Suppressor macrophage (primary cell): ENCODE measurements around the gene CRACR2B.
A peak's percentile ranks its signal among the peaks of the same experiment; 100 is the strongest.

ENCODE experiments used
- DNase-seq, 4 experiments: peaks; one replicate each; pipeline ENCODE4 v3.0.0-alpha.2; 2020 to 2022

The CRACR2B gene

DNA sequence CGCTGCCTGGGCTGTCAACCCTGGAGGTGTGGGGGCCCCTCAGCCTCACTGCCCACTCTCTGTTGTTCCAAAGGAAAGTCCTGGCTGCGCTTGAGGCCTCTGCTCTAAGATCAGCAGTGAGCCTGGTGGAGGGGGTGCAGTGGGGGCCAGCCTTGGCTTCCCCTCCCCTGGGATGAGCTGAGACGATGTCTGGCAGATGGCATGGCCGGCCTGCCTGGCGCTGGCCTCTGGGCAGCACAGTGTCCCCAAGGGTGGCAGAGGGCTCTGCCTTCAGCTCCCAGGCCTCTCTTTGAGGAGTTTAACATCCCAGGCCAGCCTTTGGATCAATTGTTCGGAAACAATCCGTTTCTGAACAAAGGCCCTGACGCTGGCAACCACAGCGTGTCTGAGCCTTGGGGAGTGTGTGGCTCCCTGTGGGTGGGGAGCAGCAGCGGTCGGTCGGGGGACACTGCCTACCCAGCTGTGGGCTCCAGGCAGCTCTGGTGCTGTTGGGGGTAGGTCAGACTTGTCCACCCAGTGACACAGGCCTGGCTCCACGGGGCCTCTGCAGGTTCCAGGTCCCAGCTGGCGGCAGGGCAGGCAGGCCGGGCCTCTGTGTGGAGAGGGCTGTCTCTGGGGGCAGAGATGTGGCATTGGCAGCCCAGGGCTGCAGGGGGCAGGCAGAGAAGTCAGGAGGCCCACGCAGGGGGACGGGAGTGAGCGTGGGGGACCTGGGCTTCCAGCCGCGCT, 27.0 kb downstream of the CRACR2B start:
- no peak for DNase-seq

GRCh38 chr11:855330-855674, 27.6 kb downstream of the CRACR2B start:
- no peak for DNase-seq

DNA sequence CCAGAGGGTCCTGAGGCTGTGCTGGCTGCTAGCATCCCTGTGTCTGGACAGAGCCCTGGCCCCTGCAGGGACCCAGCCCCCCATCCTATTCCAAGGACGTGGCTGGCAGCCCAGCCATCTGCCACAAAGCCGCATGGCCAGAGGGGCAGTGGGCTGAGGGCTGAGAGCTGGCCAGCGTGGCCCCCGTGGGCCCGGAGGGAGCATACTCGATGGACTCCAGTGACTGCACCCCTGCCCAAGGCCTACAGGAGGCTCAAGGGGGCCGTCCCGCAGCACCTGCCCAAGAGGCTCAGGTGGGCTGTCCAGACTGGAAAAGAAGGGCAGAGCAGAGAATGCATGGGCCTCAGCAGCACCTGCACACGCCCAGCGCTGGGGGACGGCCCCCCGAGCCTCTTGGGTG, 28.1 kb downstream of the CRACR2B start:
- no peak for DNase-seq

- DNase-seq = no peak
These were observed 28.7 kb downstream of the CRACR2B start for GRCh38 chr11:856397-856796.

GRCh38 chr11:858053-858761, 30.5 kb downstream of the CRACR2B start:
- no peak for DNase-seq

- no peak for DNase-seq
These were observed 31.1 kb downstream of the CRACR2B start for GRCh38 chr11:858762-859339.

GRCh38 chr11:859394-860131, 31.8 kb downstream of the CRACR2B start:
- peak in 1 of 4 experiments; percentile 23 for DNase-seq

DNA sequence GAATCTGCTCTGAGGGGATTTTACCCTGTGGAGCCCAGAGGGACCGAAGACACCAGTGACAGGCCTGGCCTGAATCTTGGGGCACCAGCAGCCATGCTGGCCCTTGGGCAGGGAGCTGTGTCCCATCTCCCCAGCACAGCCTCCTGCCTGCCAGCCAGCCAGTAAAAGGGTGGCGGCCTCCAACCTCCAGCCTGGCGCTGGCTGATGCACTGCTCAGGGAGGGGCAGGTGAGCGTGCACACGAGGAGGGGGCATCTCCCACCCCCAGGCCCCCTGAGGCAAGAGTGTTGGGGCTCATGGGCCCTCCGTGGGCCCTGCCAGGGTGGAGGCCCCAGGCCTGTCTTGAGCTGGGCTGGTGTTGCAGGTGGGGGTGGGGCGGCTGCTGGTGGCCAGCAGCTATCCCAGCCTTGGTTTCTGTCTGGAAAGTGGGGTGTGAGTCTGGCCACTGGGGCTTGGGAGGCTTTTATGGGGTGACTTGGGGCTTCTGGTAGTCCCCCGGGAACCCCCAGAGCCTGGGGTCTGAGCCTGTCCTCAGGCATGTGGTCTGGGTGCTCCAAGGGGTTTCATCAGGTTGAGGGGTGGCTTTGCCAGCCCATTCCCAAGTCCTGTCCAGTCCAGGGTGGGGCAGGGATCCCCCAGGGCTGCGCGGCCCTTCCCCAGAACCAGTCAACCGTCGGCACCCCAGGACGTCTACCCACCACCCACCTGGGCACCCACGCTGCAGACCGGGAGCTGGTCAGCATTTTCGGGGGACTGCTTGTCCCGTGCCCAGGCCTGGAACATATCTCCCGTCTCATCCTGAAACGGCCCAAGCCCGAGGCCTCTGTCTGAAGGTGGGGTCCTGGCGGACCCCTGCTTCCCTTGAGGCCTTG, 32.8 kb downstream of the CRACR2B start:
- DNase-seq = no peak

GRCh38 chr11:861105-861479, 33.4 kb downstream of the CRACR2B start:
- no peak for DNase-seq

DNA sequence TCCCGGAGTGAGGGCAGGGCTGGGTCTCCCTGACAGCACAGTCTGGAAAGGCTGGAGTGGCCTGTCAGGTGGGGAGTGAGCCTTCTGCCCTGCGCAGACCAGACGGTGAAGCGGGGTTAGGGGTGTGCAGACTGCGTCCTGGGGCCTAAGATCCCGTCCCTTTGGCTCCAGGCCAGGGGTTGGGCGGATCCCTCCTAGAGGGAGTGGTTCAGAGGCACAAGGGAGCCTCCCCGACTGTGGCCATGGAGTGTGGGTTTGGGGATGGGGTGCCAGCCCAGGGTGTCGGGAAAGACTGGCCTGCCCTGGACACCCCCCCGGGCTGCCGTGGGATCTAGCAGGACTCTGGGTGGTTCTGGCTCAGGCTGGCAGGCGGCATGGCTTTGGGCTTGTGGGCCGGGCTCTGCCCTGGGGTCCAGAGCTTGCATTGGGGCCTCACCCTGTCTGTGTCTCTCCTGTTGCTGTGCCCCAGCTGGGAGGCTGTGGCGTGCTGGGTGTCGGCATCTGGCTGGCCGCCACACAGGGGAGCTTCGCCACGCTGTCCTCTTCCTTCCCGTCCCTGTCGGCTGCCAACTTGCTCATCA, 34.5 kb downstream of the CRACR2B start:
- DNase-seq = no peak

- no peak for DNase-seq
These were observed 34.9 kb downstream of the CRACR2B start for GRCh38 chr11:862696-863022.

DNA sequence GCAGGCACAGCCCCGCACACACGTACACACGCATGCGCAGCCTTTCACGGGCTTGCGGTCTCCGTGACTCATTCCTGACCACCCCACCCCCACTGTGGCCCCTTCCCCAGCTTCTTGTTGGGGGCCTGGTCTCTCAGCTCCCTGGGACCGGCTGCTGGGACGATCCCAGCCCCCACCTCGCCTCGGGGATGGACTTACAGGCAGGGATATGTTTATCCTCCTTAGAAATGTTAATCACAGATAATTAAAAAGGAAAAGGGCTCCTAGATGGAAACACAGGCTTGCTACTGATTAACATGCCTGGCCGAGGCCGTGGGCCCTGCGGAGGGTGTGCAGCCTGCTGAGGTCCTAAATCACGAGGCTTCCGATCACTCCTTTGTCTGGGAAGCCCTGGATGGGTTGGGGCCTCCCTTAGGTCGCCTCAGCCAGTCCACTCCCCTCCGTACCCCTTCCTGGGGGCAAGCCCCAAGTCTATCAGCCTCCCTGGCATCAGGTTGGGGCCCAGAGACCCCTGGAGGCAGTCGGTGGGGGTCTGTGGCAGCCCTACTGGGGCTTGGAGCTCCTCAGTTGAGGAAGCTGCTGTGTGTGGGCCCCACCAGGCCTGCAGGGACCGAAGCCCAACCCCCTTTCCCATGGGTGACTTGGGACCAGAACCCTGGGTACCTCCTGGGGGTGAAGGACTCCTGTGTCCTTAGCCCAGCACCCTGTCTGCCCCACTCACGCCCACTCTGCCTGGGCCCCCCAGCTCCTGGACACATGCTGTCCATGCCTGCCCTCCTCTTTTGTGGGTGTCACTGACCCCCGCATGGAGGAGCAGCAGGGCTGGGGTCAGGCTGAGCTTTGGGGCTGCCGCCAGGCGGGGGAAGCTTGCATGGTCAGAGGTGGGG, 35.5 kb downstream of the CRACR2B start:
- DNase-seq = no peak

DNA sequence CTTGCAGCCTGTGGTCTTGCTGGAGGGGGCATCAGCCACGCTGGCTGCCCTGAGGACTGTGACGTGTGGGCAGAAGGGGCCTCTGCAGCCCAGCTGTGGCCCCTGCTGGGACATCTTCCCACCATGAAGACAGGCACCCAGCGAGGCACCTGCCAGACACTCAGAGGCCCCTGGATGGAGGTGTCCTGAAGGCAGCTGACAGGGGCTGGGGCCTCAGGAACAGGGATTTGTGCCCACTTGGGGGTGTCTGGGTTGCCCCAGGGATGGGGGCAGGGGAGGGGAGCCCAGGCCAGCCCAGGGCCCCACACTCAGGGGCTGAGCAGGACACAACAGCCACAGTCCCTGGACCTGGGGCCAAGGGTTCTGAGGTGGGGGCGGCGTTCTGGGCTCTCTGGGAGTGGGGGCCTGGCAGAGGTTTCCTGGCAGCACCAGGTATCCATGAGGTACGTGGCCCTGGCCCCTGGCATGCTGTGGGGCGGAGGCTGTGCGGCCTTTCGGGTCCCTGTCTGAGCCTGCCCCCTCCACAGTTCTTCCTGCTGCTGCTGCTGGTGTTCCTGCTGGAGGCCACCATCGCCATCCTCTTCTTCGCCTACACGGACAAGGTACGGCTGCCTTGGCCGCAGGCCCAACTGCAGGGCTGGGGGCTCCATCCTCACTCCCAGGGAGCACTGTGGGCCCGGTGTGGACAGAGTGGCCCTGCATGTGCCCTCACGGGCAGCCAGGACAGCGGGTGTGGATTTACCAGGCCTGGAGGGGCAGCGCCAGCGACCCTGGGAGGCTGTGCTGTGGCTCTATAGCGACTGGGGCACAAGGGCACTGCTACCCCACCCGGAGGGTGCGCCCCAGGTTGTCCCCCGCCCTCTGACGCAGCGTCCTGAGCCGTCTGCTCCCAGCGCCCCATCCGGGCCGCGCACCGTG, 36.5 kb downstream of the CRACR2B start:
- no peak for DNase-seq

- DNase-seq = no peak
These were observed 37.2 kb downstream of the CRACR2B start for GRCh38 chr11:864898-865297.

- DNase-seq = no peak
These were observed 38.0 kb downstream of the CRACR2B start for GRCh38 chr11:865462-866430.

DNA sequence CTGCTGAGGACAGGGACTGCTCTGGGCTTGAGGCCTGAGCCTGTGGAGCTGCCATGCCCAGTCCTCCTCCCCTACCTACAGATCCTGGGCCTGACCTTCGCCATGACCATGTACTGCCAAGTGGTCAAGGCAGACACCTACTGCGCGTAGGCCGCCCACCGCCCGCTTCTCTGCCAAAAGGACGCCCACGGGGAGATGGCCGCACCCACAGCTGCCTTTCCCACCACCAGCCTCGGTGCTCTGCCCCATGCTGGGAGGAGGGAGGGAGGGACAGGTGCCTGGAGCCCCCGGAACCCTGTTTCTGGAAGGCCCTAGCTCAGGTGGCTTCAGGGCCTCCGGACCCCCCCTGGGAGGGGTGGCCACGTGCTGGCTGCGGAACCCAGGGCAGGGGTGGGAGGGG, 38.8 kb downstream of the CRACR2B start:
- DNase-seq = no peak

DNA sequence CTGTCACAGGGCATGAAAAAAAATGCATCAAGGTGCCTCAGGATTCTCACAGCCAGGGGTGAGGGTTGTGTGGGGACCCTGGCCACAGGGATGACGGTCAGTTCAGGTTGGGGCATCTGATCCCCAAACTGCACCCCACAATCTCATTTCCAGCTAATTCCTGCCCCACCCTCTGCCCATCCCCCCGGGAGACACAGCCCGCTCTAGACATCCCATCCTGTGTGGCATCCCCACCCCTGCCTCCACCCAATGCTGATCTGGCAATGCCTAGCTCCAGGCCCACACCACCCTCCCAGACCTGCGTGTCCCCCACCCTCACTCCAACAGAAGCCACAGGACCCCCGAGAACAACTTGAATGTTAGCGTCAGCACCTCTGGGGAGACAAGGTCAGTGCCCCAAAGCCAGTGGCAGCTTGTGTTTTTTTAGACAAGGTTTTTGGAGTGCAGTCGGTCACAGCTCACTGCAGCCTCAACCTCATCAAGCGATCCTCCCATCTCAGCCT, 40.2 kb downstream of the CRACR2B start:
- DNase-seq = no peak

DNA sequence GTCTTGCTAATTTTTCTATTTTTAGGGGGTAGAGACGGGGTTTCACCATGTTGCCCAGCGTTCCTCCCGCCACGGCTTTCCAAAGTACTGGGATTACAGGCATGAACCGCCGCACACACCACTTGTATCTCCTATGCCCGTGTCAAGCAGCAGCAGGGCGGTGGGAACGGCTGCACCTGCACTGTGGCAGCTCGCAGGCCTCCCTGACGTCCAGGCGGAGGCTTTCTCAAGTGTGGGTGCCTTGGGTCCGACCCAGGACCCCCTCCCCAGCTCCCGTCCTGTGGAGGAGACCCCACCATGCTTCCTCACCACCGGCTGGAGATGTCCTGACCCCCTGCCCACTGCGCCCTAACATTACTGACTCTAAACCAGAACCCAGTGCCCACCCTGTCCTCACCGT, 40.7 kb downstream of the CRACR2B start:
- DNase-seq = no peak

DNA sequence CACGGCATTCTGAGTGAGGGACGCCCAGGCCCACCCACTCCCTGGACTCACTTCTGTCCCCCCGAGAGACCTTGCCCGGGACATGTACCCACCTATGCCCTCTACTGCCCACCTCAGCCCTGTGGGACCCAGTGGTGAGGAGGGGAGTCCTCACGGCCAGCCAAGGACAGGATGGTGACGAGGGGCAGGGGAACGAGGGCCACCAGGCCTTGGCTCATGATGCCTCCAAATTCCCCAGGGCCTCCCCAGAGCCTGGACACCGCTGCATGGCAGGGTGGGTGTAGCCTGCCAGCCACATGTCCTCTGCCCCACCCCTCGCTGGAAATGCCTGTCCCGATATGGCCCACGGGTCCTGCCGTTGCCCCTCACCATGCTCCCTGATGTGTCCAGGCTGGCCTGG, 41.1 kb downstream of the CRACR2B start:
- no peak for DNase-seq
